ENCODE measurements around the gene SLC2A3.
"Not testable (repeated sequence)": the region's sequence is repeated elsewhere in the genome, so short reads cannot be mapped to it uniquely, and the experiment has no call there.

The SLC2A3 gene

GRCh38 chr12:7935590-7936581 lies at the start of gene SLC2A3:
Gene SLC2A3, minus strand, starts transcription at chr12:7936187. Its CDS starts 153 bp downstream, at chr12:7936034.
- DNase-seq, result no peak

- no peak for DNase-seq
Observed at GRCh38 chr12:7984900-7985299, 48.9 kb upstream of the SLC2A3 start.

GRCh38 chr12:7983460-7983859 lies 47.5 kb upstream of the SLC2A3 start:
- not testable (repeated sequence) for DNase-seq

- DNase-seq, result not testable (repeated sequence)
Observed at GRCh38 chr12:7983019-7983418, 47.0 kb upstream of the SLC2A3 start.

GRCh38 chr12:7982332-7982735 lies 46.3 kb upstream of the SLC2A3 start:
- DNase-seq, result not testable (repeated sequence)

- no peak for DNase-seq
Observed at GRCh38 chr12:7981446-7981845, 45.5 kb upstream of the SLC2A3 start.

GRCh38 chr12:7977351-7978124 lies 41.6 kb upstream of the SLC2A3 start:
- DNase-seq, result not testable (repeated sequence)

GRCh38 chr12:7973457-7973825 lies 37.5 kb upstream of the SLC2A3 start:
- no peak for DNase-seq

GRCh38 chr12:7972734-7973456 lies 36.9 kb upstream of the SLC2A3 start:
- no peak for DNase-seq

GRCh38 chr12:7972269-7972668 lies 36.3 kb upstream of the SLC2A3 start:
- DNase-seq, result not testable (repeated sequence)

- DNase-seq, result not testable (repeated sequence)
Observed at GRCh38 chr12:7971765-7972164, 35.8 kb upstream of the SLC2A3 start.

GRCh38 chr12:7970475-7971252 lies 34.7 kb upstream of the SLC2A3 start:
- DNase-seq, result no peak

- no peak for DNase-seq
Observed at GRCh38 chr12:7966563-7966962, 30.6 kb upstream of the SLC2A3 start.

- not testable (repeated sequence) for DNase-seq
Observed at GRCh38 chr12:7964669-7965068, 28.7 kb upstream of the SLC2A3 start.

- no peak for DNase-seq
Observed at GRCh38 chr12:7961395-7962178, 25.6 kb upstream of the SLC2A3 start.

GRCh38 chr12:7959701-7960121 lies 23.7 kb upstream of the SLC2A3 start:
- no peak for DNase-seq

- DNase-seq, result no peak
Observed at GRCh38 chr12:7959278-7959677, 23.3 kb upstream of the SLC2A3 start.

- not testable (repeated sequence) for DNase-seq
Observed at GRCh38 chr12:7954877-7955276, 18.9 kb upstream of the SLC2A3 start.

- not testable (repeated sequence) for DNase-seq
Observed at GRCh38 chr12:7954418-7954817, 18.4 kb upstream of the SLC2A3 start.

- not testable (repeated sequence) for DNase-seq
Observed at GRCh38 chr12:7953912-7954311, 17.9 kb upstream of the SLC2A3 start.

GRCh38 chr12:7951671-7952070 lies 15.7 kb upstream of the SLC2A3 start:
- no peak for DNase-seq
